Endothelial cell of umbilical vein (primary cell): Measurements from ENCODE around the gene MYO19. TPM values are rescaled to one million over a fixed set of nuclear protein-coding genes. Genes with fewer than 3 reads are reported as not detected.

ENCODE experiments used
- BruUV-seq: library from RNA; stranded (reverse); fragments of 400-500 nt; replicated peaks from 2 replicates; lab custom pipeline; 2021; lab: Mats Ljungman, UMichigan
- CTCF ChIA-PET: fragments of 300-600, 350-600 bp; sonication (Branson Sonifier 250); formaldehyde crosslinking; loops from one replicate; lab custom pipeline; 2021; ENCODE audit warnings: antibody characterized with exemption, inconsistent platforms; lab: Charles Lee
- POLR2A ChIA-PET: fragments of 300-600, 350-600 bp; sonication (Branson Sonifier 250); formaldehyde crosslinking; loops from one replicate; lab custom pipeline; 2021; ENCODE audit warnings: antibody characterized with exemption, inconsistent platforms; lab: Charles Lee
- DNase-seq: peaks from one replicate; pipeline ENCODE4 v3.0.0-alpha.2; 2011; ENCODE audit warnings: low read depth, low spot score
- FAIRE-seq: peaks from 2 replicates; lab custom pipeline; 2011; peaks lifted over from hg19 to GRCh38; lab: Jason Lieb, UNC
- H2AFZ ChIP-seq: 2 replicates; pipeline ENCODE4 v1.6.0; 2012; ENCODE audit warnings: low read depth, low read length, control low read depth, inconsistent platforms
- H3K27ac ChIP-seq: 2 replicates; pipeline ENCODE4 v1.5.1; 2011; ENCODE audit warnings: low read depth, mild to moderate bottlenecking, control low read depth, low read length, moderate library complexity; ENCODE audit not compliant: insufficient read depth
- H3K27me3 ChIP-seq, 2 experiments: 2 replicates each; pipeline versions ENCODE4 v1.6.0 to v1.6.1; 2011; ENCODE audit warnings: low read length in 2 of 2, mixed read lengths in 1 of 2; ENCODE audit not compliant: control insufficient read depth in 2 of 2, insufficient read depth in 2 of 2
- H3K36me3 ChIP-seq, 2 experiments: 2 replicates in 1 of 2; 3 replicates in 1 of 2; pipeline ENCODE4 v1.5.1; 2011; ENCODE audit warnings: low read length in 2 of 2, mild to moderate bottlenecking in 1 of 2, moderate library complexity in 1 of 2; ENCODE audit not compliant: control insufficient read depth in 2 of 2, insufficient read depth in 2 of 2; ENCODE audit errors: extremely low read depth in 1 of 2
- H3K4me1 ChIP-seq: 3 replicates; pipeline ENCODE4 v1.5.1; 2011; ENCODE audit warnings: mild to moderate bottlenecking, low read length; ENCODE audit not compliant: control insufficient read depth, insufficient read depth; ENCODE audit errors: extremely low read depth
- H3K4me2 ChIP-seq: 2 replicates; pipeline ENCODE4 v1.6.1; 2011; ENCODE audit warnings: low read length, control low read depth, mixed read lengths; ENCODE audit not compliant: insufficient read depth
- H3K4me3 ChIP-seq, 3 experiments: fragments of 200-600 bp in 1 of 3; sonication (generic), shearing (Covaris generic) in 1 of 3; replicated peaks in 1 of 3; 2 replicates each; pipeline ENCODE4 v1.5.1; 2011 to 2016; ENCODE audit warnings: control low read depth in 3 of 3, low read length in 3 of 3, mild to moderate bottlenecking in 2 of 3, inconsistent platforms in 1 of 3, low read depth in 1 of 3, moderate library complexity in 1 of 3; ENCODE audit not compliant: insufficient read depth in 1 of 3
- H3K79me2 ChIP-seq: 2 replicates; pipeline ENCODE4 v1.6.0; 2012; ENCODE audit warnings: low read length, inconsistent platforms; ENCODE audit not compliant: control insufficient read depth, insufficient read depth
- H3K9ac ChIP-seq: replicated peaks from 2 replicates; pipeline ENCODE3; 2011; ENCODE audit warnings: low read length, control low read depth; ENCODE audit not compliant: insufficient read depth; ENCODE audit errors: extremely low read depth
- H3K9me1 ChIP-seq: replicated peaks from 3 replicates; pipeline ENCODE4 v1.6.0; 2011; ENCODE audit warnings: mild to moderate bottlenecking, low read length; ENCODE audit not compliant: control insufficient read depth, insufficient read depth; ENCODE audit errors: extremely low read depth
- H3K9me3 ChIP-seq: replicated peaks from 2 replicates; pipeline ENCODE4 v1.5.1; 2012; ENCODE audit warnings: low read length, inconsistent platforms; ENCODE audit not compliant: control insufficient read depth, insufficient read depth
- H4K20me1 ChIP-seq: replicated peaks from 2 replicates; pipeline ENCODE3; 2011; ENCODE audit warnings: mild to moderate bottlenecking, low read length; ENCODE audit not compliant: control insufficient read depth, insufficient read depth; ENCODE audit errors: extremely low read depth
- CTCF ChIP-seq, 2 donors: IDR thresholded peaks; 1 replicate in 1 of 2; 2 replicates in 1 of 2; pipeline ENCODE4 v1.5.1; 2011; ENCODE audit warnings: low read length in 2 of 2, mild to moderate bottlenecking in 2 of 2, moderate library complexity in 2 of 2, control low read depth in 1 of 2, inconsistent platforms in 1 of 2, low read depth in 1 of 2; ENCODE audit not compliant: insufficient read depth in 1 of 2; ENCODE audit errors: extremely low read depth in 1 of 2
- EZH2 ChIP-seq: IDR thresholded peaks from 2 replicates; pipeline ENCODE4 v1.6.1; 2012; ENCODE audit warnings: borderline replicate concordance, low read depth, mild to moderate bottlenecking, moderate library complexity, low read length, inconsistent platforms; ENCODE audit not compliant: severe bottlenecking
- FOS ChIP-seq: IDR thresholded peaks from 2 replicates; pipeline ENCODE4 v1.6.1; 2011; ENCODE audit warnings: mild to moderate bottlenecking, low read length, moderate library complexity, borderline replicate concordance; ENCODE audit not compliant: insufficient read depth
- GATA2 ChIP-seq: IDR thresholded peaks from 2 replicates; pipeline ENCODE4 v1.7.0; 2011; ENCODE audit warnings: low read depth, mild to moderate bottlenecking, moderate library complexity, mixed read lengths, low read length; ENCODE audit not compliant: insufficient read length, insufficient read depth
- JUN ChIP-seq: IDR thresholded peaks from 2 replicates; pipeline ENCODE4 v1.6.1; 2011; ENCODE audit warnings: borderline replicate concordance, low read depth; ENCODE audit not compliant: insufficient read length, insufficient read depth
- MAX ChIP-seq: IDR thresholded peaks from 2 replicates; pipeline ENCODE4 v1.6.1; 2011; ENCODE audit not compliant: insufficient read depth, insufficient read length
- MYC ChIP-seq: IDR thresholded peaks from one replicate; pipeline ENCODE4 v1.6.1; 2011; ENCODE audit warnings: mild to moderate bottlenecking, low read depth, low read length
- POLR2A ChIP-seq: IDR thresholded peaks from 2 replicates; pipeline ENCODE4 v1.6.1; 2012; ENCODE audit warnings: low read depth, mild to moderate bottlenecking, control low read depth, low read length
- POLR2AphosphoS5 ChIP-seq: IDR thresholded peaks from 2 replicates; pipeline ENCODE4 v1.6.1; 2012; ENCODE audit warnings: low read depth, mild to moderate bottlenecking, control low read depth, low read length, moderate library complexity; ENCODE audit not compliant: insufficient read depth
- dilution Hi-C: fragments of 300-500 bp; cut with MboI; formaldehyde crosslinking; loops from one replicate; pipeline ENCODE4 v1.15.0; 2019; ENCODE audit warnings: low sequenced_read_pairs; ENCODE audit not compliant: extremely low pct_ligation_motif_present
- intact Hi-C: fragments of 100-400 bp; cut with micrococcal nuclease; formaldehyde crosslinking; loops from one replicate; pipeline ENCODE4 v1.10.0; 2022
- polyA plus RNA-seq, 4 experiments: library from polyadenylated mRNA; depleted of rRNA in 3 of 4; stranded (reverse) in 3 of 4; unstranded in 1 of 4; fragments of >200 nt; gene quantifications; 2 replicates each; pipeline versions ENCODE4 v1.2.1 to v1.2.3, GENCODE V29; 2011 to 2012; ENCODE audit warnings: missing spikeins in 1 of 4
- total RNA-seq: library from RNA; stranded (reverse); gene quantifications from 2 replicates; pipeline ENCODE4 v1.2.3, GENCODE V29; 2021

MYO19 gene
- total and polyA plus RNA-seq, 2 donors (not counting 3 experiments of a cell fraction or from before 2014, with no cell fraction given), result 75.4 to 95.7 TPM

GRCh38 chr17:36496018-36496789, 38.5 kb downstream of the MYO19 start:
- intact Hi-C loops, result no loop called here
- ChIA-PET CTCF (interaction anchor here (1.6 to 3.1 kb wide), 2 partner anchors 10 to 13 kb away, joined by 3 to 9 read pairs; no protein-coding TSS in a partner anchor), POLR2A (no interaction called here)
- TF ChIP-seq POLR2AphosphoS5, result no peak
- TF ChIP-seq MAX, result no peak
- TF ChIP-seq MYC, result no peak
- TF ChIP-seq GATA2, result no peak
- no peak for TF ChIP-seq FOS
- no peak for TF ChIP-seq CTCF (IDR thresholded peaks at IDR 0.05; ENCODE audit: extremely low read depth in 1 of 2, insufficient read depth in 1 of 2, low read depth in 1 of 2, low read length in 2 of 2)
- no peak for TF ChIP-seq JUN
- no peak for TF ChIP-seq EZH2
- no peak for TF ChIP-seq POLR2A
- no peak overlapping the region for H3K4me3 ChIP-seq
- no peaks in the 10 kb centered on the region for H3K9me1 ChIP-seq
- H3K79me2 ChIP-seq, result peaks cover 5% of the 10 kb centered on the region
- no peak for FAIRE-seq
- H3K4me2 ChIP-seq, result no peak overlapping the region
- no TSS peak for BruUV-seq
- dilution Hi-C loops, result no loop called here
- no peak overlapping the region for H3K27ac ChIP-seq
- no peak for DNase-seq
- H2AFZ ChIP-seq, result no peak overlapping the region
- H3K4me1 ChIP-seq, result no peaks in the 10 kb centered on the region
- H3K9ac ChIP-seq, result no peak overlapping the region
- no peaks in the 10 kb centered on the region for H4K20me1 ChIP-seq
- peaks cover 10 to 34% of the 10 kb centered on the region in 2 experiments for H3K36me3 ChIP-seq
- no peaks in the 10 kb centered on the region for H3K27me3 ChIP-seq
- no peaks in the 10 kb centered on the region for H3K9me3 ChIP-seq
